Karpas-422 (cell line): ENCODE measurements around the gene RNF182. TPM values are rescaled to one million over a fixed set of nuclear protein-coding genes. Genes with fewer than 3 reads are reported as not detected.
"Not testable (repeated sequence)": the region's sequence is repeated elsewhere in the genome, so short reads cannot be mapped to it uniquely, and the experiment has no call there.

Experiments
- DNase-seq: peaks from one replicate; pipeline ENCODE4 v3.0.0-alpha.2; 2015
- H2AFZ ChIP-seq: fragments of 200-600 bp; sonication (generic); 2 replicates; pipeline ENCODE4 v1.6.1; 2014; ENCODE audit warnings: antibody characterized with exemption, low read length, mixed read lengths
- H3K27ac ChIP-seq: fragments of 200-600 bp; sonication (generic); 2 replicates; pipeline ENCODE4 v1.5.1; 2014; ENCODE audit warnings: mild to moderate bottlenecking, low read length, moderate library complexity
- H3K27me3 ChIP-seq: fragments of 200-600 bp; sonication (generic); 2 replicates; pipeline ENCODE4 v1.6.1; 2014; ENCODE audit warnings: low read length, mixed read lengths
- H3K36me3 ChIP-seq: fragments of 200-600 bp; sonication (generic); 2 replicates; pipeline ENCODE4 v1.6.1; 2014; ENCODE audit warnings: low read length, mixed read lengths; ENCODE audit not compliant: insufficient read depth
- H3K4me1 ChIP-seq: fragments of 200-600 bp; sonication (generic); 2 replicates; pipeline ENCODE4 v1.6.1; 2014; ENCODE audit warnings: mild to moderate bottlenecking, low read length, mixed read lengths
- H3K4me2 ChIP-seq: fragments of 200-600 bp; sonication (generic); 2 replicates; pipeline ENCODE4 v1.6.1; 2014; ENCODE audit warnings: low read length, low read depth, mild to moderate bottlenecking; ENCODE audit not compliant: poor library complexity, severe bottlenecking
- H3K4me3 ChIP-seq: fragments of 200-600 bp; sonication (generic); 2 replicates; pipeline ENCODE4 v1.5.1; 2014; ENCODE audit warnings: mild to moderate bottlenecking, antibody characterized with exemption, low read length, mixed read lengths
- H3K79me2 ChIP-seq: fragments of 200-600 bp; sonication (generic); 2 replicates; pipeline ENCODE4 v1.6.1; 2014; ENCODE audit warnings: mild to moderate bottlenecking, low read length, mixed read lengths
- H3K9ac ChIP-seq: fragments of 200-600 bp; sonication (generic); 2 replicates; pipeline ENCODE4 v1.6.0; 2014; ENCODE audit warnings: low read length
- H3K9me2 ChIP-seq: fragments of 200-600 bp; sonication (generic), shearing (Covaris generic); replicated peaks from 2 replicates; pipeline ENCODE4 v1.6.0; 2014; ENCODE audit warnings: mild to moderate bottlenecking, low read length, moderate library complexity; ENCODE audit not compliant: insufficient read depth
- H3K9me3 ChIP-seq: fragments of 300-700, 200-600 bp; sonication (generic); 2 replicates; pipeline ENCODE4 v1.6.1; 2014; ENCODE audit warnings: low read length, mixed read lengths
- H4K20me1 ChIP-seq: fragments of 200-600 bp; sonication (generic); 2 replicates; pipeline ENCODE4 v1.6.1; 2014; ENCODE audit warnings: mild to moderate bottlenecking, antibody characterized with exemption, low read length, low read depth; ENCODE audit not compliant: insufficient read depth
- total RNA-seq: library from RNA; depleted of rRNA; stranded (reverse); fragments of >200 nt; shearing (Covaris generic); gene quantifications from 2 replicates; pipeline ENCODE4 v1.2.3, GENCODE V29; 2014; ENCODE audit warnings: low replicate concordance

RNF182 gene
- total RNA-seq, 1 experiment from 2014 or later, result not detected

DNA sequence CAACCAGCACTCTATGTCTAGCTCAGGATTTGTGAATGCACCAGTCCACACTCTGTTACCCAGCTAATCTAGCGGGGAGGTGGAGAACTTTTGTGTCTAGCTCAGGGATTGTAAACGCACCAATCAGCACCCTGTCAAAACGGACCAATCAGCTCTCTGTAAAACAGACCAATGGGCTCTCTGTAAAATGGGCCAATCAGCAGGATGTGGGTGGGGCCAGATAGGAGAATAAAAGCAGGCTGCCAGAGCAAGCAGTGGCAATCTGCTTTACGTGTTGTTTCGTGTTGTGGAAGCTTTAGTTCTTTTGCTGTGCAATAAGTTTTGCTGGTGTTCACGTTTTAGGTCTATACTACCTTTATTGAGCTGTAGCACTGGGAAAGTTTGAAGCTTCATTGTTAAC is 93.8 kb downstream of the RNF182 start:
- H3K9ac ChIP-seq, H3K4me3 ChIP-seq, H3K9me3 ChIP-seq, H4K20me1 ChIP-seq, H3K9me2 ChIP-seq, H3K27me3 ChIP-seq, H3K79me2 ChIP-seq, H3K4me2 ChIP-seq, H2AFZ ChIP-seq, DNase-seq, H3K36me3 ChIP-seq, H3K27ac ChIP-seq, H3K4me1 ChIP-seq: not testable (repeated sequence)

DNA sequence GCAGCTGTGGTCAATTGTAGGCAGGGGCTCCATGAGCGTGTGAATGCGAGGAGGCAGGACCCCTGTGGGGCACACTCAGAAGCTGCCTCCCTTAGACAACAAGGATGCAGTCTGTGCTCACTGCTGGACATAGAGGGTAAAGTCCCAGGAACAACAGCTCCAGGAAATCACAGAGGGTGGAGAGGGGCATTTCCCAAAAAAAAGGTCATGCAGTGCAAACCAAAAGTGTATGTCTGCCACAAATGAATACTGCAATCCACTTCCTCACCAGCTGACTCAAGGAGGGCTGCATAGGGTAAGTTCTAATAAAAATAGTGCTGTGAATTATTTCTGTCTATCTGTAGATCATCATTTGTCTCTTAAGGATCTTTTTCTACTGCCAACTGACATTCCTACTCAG is 95.8 kb downstream of the RNF182 start:
- no peaks in the 10 kb centered on the region for H3K9me3 ChIP-seq
- no peaks in the 10 kb centered on the region for H4K20me1 ChIP-seq
- no peak overlapping the region for H3K4me2 ChIP-seq
- no peak overlapping the region for H2AFZ ChIP-seq
- H3K27me3 ChIP-seq, result no peaks in the 10 kb centered on the region
- no peak for DNase-seq
- H3K36me3 ChIP-seq, result no peaks in the 10 kb centered on the region
- H3K4me3 ChIP-seq, result no peak overlapping the region
- no peak overlapping the region for H3K27ac ChIP-seq
- H3K79me2 ChIP-seq, result no peaks in the 10 kb centered on the region
- H3K9me2 ChIP-seq, result no peaks in the 10 kb centered on the region
- H3K9ac ChIP-seq, result no peak overlapping the region
- H3K4me1 ChIP-seq, result no peaks in the 10 kb centered on the region

DNA sequence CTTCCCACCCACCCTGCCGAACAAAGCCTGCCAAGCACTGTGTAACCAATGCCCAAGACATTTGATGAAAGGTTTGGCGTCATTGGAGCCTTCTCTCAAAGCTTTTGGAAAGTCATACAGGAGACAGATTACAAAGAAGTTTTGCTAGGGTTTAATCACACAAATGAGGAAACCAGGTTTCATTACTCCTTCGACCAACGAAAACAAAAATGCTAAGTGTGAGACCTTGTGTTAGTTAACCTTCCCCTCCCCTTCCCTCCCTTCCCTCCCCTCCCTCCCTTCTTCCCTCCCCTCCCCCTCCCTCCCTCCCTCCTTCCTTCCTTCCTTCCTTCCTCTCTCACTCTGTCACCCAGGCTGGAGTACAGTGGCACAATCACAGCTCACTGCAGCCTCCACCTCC is 96.7 kb downstream of the RNF182 start:
- no peaks in the 10 kb centered on the region for H3K9me3 ChIP-seq
- H3K9ac ChIP-seq, result no peak overlapping the region
- H3K27me3 ChIP-seq, result no peaks in the 10 kb centered on the region
- H3K4me3 ChIP-seq, result no peak overlapping the region
- no peak overlapping the region for H3K27ac ChIP-seq
- no peaks in the 10 kb centered on the region for H3K79me2 ChIP-seq
- DNase-seq, result no peak
- H2AFZ ChIP-seq, result no peak overlapping the region
- no peaks in the 10 kb centered on the region for H4K20me1 ChIP-seq
- H3K4me1 ChIP-seq, result no peaks in the 10 kb centered on the region
- H3K36me3 ChIP-seq, result no peaks in the 10 kb centered on the region
- H3K9me2 ChIP-seq, result no peaks in the 10 kb centered on the region
- no peak overlapping the region for H3K4me2 ChIP-seq

DNA sequence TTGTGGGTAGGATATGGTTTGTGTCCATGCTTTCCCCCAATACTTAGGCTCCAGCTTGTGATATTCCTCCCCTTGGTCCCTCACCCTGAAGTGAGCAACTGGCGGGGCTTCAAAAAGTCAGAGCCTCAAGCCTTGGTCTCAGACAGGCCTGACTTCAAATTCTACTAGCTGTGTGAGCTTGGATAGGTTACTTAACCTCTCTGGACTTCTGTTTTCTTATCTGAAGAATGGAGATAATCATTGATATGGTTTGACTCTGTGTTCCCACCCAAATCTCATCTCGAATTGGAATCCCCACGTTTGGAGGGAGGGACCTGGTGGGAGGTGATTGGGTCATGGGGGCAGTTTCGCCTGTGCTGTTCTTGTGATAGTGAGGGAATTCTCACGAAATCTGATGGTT is 97.9 kb downstream of the RNF182 start:
- Histone ChIP-seq H2AFZ (no peak overlapping the region), H3K9ac (no peak overlapping the region), H3K4me1 (no peaks in the 10 kb centered on the region), H4K20me1 (no peaks in the 10 kb centered on the region), H3K36me3 (no peaks in the 10 kb centered on the region), H3K27me3 (no peaks in the 10 kb centered on the region), H3K79me2 (no peaks in the 10 kb centered on the region), H3K9me2 (no peaks in the 10 kb centered on the region), H3K9me3 (no peaks in the 10 kb centered on the region), H3K27ac (no peak overlapping the region), H3K4me2 (no peak overlapping the region), H3K4me3 (no peak overlapping the region)
- no peak for DNase-seq

DNA sequence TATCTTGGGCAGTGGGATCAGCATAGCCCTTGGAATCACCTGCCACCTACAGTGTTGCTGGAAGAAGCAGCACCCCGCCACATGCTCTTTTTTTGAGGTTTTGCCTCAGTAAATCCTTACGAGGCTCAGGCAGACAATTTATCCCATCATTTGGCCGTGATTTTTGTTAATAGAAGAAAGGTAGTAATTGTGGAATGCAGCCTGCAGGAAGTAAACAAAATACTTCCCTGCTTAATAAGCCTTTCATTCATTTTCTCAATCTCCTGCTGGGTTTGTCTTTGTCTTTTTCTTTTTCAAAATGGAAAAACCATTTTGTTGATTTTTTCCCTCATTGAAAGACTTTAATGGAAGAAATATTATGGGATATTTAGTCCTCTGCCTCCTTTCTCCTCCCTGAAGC is 99.1 kb downstream of the RNF182 start:
- Histone ChIP-seq H3K4me2 (no peak overlapping the region), H3K9ac (no peak overlapping the region), H3K27ac (no peak overlapping the region), H3K9me2 (no peaks in the 10 kb centered on the region), H3K27me3 (no peaks in the 10 kb centered on the region), H2AFZ (no peak overlapping the region), H4K20me1 (no peaks in the 10 kb centered on the region), H3K79me2 (no peaks in the 10 kb centered on the region), H3K9me3 (no peaks in the 10 kb centered on the region), H3K36me3 (no peaks in the 10 kb centered on the region), H3K4me1 (no peaks in the 10 kb centered on the region), H3K4me3 (no peak overlapping the region)
- no peak for DNase-seq

DNA sequence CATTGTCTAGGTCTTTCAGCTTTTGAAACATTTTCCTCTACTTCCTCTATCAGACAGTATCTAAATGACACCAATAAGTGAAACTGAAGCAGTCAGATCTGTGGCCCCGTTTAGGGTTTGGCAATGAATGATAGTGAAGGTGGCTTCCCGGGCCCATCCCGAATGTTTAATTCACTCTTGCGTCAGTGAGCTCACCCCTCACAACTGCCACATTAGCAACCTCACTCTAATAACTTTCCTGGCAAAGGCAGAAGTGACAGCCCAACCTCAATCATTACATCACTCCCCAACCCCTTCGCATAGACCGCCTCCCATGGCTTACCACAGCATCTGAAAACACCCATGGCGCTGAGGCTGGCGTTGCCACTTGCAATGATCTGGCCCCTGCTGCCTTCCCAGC is 100.4 kb downstream of the RNF182 start:
- Histone ChIP-seq H4K20me1 (no peaks in the 10 kb centered on the region), H2AFZ (no peak overlapping the region), H3K4me1 (no peaks in the 10 kb centered on the region), H3K4me3 (no peak overlapping the region), H3K27me3 (no peaks in the 10 kb centered on the region), H3K79me2 (no peaks in the 10 kb centered on the region), H3K4me2 (no peak overlapping the region), H3K9ac (no peak overlapping the region), H3K9me2 (no peaks in the 10 kb centered on the region), H3K27ac (no peak overlapping the region), H3K9me3 (no peaks in the 10 kb centered on the region), H3K36me3 (no peaks in the 10 kb centered on the region)
- DNase-seq, result no peak

DNA sequence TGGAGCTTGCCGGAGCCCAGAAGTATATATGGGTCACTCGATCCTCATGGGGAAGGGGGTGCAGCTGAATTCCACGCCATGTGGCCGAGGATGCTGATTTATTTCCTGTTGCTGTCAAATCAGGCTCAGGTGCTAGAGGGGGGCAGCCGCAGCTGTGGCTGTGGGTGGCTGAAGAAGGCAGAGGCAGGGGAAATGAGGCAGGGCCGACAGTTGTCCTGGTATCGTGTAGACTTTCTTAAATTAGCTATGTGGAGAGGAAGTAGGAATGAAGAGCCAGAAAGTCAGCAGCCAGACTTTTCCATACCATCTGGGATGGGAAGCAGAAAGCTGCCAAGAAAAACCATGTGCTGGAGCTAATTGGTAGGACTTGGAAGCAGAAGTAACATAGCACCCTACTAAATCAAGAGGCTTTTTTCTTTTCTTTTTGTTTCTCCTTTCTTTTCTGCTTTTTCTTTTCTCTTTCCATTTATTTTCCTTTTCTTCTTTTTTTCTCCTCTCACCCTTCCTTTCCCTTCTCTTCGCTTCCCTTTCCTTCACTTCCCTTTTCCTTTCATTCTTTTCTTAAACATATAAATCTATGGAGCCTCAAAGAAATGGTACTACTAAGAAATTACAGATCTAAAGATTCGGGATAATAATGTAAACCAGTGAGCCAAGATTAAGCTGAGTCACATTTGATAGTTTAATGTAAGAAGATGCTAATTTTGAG is 102.2 kb downstream of the RNF182 start:
- DNase-seq, result no peak

DNA sequence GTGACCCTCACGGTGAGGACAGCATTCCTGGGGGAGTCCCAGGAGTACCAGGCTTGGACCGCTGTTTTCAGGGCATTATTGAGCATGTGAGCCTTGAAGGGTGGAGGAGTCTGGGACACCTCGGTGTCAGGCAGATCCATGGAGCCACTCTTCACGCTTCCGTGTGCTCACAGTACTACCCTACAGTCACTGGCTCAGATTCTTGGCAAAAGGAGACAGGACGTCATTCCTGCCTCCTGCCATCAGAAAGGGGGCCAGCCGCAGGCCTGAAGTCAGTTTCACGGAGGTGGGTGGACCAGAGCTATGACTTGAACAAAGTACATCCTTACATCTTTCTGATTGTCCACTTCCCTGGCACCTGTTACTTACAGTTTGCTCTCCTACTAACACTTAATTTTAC is 103.9 kb downstream of the RNF182 start:
- Histone ChIP-seq H3K36me3 (no peaks in the 10 kb centered on the region), H4K20me1 (no peaks in the 10 kb centered on the region), H3K27me3 (no peaks in the 10 kb centered on the region), H3K4me2 (no peak overlapping the region), H3K4me3 (no peak overlapping the region), H3K9me2 (no peaks in the 10 kb centered on the region), H2AFZ (no peak overlapping the region), H3K27ac (no peak overlapping the region), H3K4me1 (no peaks in the 10 kb centered on the region), H3K79me2 (no peaks in the 10 kb centered on the region), H3K9me3 (no peaks in the 10 kb centered on the region), H3K9ac (no peak overlapping the region)
- DNase-seq, result no peak

More for the DNA sequence above, 102.2 kb downstream of the RNF182 start:
- no peak overlapping the region for H3K9ac ChIP-seq
- H3K9me3 ChIP-seq, result no peaks in the 10 kb centered on the region
- no peak overlapping the region for H3K4me3 ChIP-seq
- H2AFZ ChIP-seq, result no peak overlapping the region
- H3K4me2 ChIP-seq, result no peak overlapping the region
- H3K4me1 ChIP-seq, result no peaks in the 10 kb centered on the region
- no peaks in the 10 kb centered on the region for H3K9me2 ChIP-seq
- H3K36me3 ChIP-seq, result no peaks in the 10 kb centered on the region
- no peaks in the 10 kb centered on the region for H3K79me2 ChIP-seq
- no peak overlapping the region for H3K27ac ChIP-seq
- H4K20me1 ChIP-seq, result no peaks in the 10 kb centered on the region
- H3K27me3 ChIP-seq, result no peaks in the 10 kb centered on the region

DNA sequence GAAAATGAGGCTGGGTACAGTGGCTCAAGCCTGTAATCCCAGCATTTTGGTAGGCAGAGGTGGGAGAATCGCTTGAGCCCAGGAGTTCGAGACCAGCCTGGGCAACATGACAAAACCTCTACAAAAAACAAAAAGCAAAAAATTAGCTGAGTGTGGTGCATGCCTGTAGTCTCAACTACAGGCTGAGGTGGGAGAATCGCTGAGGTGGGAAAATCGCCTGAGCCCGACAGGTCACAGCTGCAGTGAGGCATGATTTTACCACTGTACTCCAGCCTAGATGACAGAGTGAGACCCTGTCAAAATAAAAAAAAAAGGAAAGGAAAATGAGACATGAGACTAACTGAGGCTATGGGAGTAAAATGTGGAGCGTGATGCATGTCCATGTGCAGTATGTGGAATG is 104.9 kb downstream of the RNF182 start:
- H3K27ac ChIP-seq, result no peak overlapping the region
- H3K9me3 ChIP-seq, result no peaks in the 10 kb centered on the region
- no peaks in the 10 kb centered on the region for H3K36me3 ChIP-seq
- no peak overlapping the region for H3K4me3 ChIP-seq
- H4K20me1 ChIP-seq, result no peaks in the 10 kb centered on the region
- H3K4me1 ChIP-seq, result no peaks in the 10 kb centered on the region
- no peak for DNase-seq
- H3K9ac ChIP-seq, result no peak overlapping the region
- H3K27me3 ChIP-seq, result no peaks in the 10 kb centered on the region
- no peak overlapping the region for H2AFZ ChIP-seq
- H3K4me2 ChIP-seq, result no peak overlapping the region
- H3K79me2 ChIP-seq, result no peaks in the 10 kb centered on the region
- no peaks in the 10 kb centered on the region for H3K9me2 ChIP-seq
